ENCODE measurements around the gene CFAP65. TPM values are rescaled to one million over a fixed set of nuclear protein-coding genes. Genes with fewer than 3 reads are reported as not detected.

Gene CFAP65
- total RNA-seq, 1 donor: not detected

DNA sequence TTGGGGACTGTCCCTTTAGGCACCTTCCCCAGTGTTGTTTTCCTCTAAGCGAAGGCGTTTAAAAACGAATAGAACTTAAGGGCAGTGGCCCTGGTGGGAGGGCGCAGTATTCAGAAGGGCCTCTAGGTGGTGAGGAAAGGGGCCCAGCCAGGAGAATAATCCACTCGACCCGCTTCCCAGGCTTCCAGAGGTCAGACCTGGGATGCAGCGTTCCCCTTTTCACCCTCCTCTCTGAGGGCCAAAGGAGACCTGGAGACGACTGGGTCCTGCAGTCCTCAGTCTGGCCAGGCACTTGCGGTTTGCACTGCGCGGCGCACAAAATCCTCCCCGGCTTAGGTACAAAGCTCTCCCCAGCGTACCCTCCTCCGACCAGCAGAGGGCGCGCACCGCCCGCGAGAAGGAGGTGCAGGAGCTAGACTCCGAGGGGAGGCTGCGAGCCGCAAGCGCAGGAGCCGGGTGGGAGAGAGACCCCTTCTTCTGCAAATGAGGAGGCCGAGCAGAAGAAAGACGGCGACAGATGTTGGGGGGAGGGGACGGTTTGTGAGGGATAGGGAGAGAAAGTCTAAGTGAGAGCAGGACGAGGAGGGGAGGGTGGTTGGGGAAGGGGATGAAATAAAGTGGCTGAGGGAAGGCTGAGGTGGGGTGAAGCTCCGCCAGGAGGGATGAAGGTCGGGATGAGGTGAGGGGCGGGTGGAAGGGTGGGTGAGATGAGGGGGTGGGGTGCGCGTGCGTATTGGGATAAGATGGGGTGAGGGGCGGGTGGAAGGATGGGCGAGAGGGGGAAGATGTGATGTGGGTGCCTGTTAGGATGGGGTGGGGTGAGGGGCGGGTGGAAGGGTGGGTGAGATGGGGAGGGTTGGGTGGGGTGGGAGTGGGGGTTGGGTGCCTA, 61.2 kb downstream of the CFAP65 start:
- DNase-seq (ENCODE audit: low read depth in 2 of 3, low spot score in 2 of 3): peak; percentile 75 to 92 (median 89)

DNA sequence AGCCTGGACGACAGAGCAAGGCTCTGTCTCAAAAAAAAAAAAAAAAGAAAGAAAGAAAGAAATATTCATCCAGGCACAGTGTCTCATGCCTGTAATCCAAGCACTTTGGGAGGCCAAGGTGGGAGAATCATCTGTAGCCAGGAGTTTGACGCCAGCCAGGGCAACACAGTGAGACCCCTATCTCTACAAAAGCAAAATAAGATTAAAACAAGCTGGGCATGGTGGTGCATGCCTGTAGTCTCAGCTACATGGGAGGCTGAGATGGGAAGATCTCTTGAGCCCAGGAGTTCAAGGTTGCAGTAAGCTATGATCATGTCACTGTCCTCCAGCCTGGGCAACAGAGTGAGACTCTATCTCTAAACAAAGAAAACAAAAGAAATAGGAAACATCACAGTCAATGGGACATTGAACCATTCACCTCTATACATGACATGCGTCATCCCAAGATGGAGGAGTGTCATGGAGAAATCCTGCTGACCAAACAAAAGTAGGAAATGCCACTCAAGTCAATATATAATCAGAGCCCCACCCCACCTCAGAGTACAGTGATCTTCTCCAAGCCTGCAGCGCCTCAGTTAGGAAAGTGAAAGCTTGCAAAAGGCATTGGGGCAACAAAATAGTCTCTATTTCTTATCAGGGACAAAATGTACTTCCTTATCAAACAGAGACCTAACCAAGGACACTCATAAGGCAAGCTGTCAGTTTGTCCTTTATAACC, 66.1 kb downstream of the CFAP65 start:
- DNase-seq (ENCODE audit: low read depth in 2 of 3, low spot score in 2 of 3): no peak

- no peak for DNase-seq (ENCODE audit: low read depth in 2 of 3, low spot score in 2 of 3)
These were observed 70.4 kb downstream of the CFAP65 start for GRCh38 chr2:218970894-218971293.

DNA sequence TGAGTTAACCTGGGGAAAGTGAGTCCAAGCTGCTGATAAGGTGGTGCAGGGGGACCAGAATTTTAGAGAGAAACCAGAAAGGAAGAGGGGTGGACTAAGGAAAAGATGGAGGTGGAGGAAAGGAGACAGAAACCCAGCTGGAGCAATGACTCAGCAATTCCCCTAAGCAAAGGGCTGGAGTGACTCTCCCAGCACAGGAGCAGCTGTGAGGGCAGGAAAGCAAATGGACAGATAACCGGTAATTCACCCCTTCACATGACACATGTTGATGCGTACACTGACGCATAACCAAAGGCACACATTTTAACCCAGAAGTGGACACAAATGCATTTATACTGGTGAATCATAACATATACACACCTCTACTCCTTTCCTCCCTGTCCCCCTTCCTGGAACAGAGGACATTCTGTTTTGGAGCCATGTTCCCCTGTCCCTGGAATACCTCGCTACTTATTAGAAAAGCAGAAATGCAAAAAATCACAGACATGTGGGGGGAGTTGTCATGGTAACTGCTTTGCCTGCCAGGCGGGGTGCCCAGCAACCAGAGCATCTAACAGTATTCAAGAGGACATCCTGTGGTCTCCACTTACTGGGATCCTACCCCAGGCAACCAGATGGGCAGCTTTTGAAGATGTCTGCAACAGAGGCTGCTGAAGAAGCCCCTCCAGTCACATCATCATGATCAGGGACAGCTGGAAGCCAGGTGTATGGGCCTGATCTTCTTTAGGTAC, 77.1 kb downstream of the CFAP65 start:
- DNase-seq (ENCODE audit: low read depth in 2 of 3, low spot score in 2 of 3): no peak

- DNase-seq (ENCODE audit: low read depth in 2 of 3, low spot score in 2 of 3): no peak
These were observed 77.7 kb downstream of the CFAP65 start for GRCh38 chr2:218963601-218964000.

DNA sequence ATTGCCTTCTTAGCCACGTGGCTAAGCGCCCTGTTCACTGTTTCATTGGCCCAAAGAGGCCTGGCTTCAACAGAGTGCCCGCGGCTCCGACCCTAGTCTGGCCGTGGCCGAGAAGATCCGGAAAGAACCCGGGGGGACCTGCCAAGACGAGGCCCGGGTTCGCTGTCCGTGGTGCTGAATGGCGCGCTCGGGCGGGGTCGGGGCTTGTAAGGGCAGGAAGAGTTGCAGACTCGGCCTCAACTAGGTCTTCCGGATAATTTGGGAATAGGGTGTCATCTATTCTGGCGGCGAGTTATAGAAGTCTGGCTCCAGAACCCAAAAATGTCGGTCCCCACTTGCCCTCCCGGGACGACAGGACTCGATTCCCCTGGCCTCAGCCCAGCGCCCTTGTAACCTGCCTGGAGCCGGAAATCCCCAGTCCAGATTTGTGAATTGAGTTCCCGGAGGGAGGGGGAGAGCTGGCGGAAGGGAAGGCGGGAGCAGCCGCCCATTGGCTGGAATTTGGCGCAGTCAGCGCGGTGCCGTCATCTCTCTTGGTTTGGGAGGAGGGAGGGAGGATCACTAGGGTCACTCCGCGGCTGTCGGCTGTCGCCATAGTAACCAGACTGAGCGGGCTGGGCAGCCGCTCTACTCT, 78.3 kb downstream of the CFAP65 start:
- DNase-seq (ENCODE audit: low read depth in 2 of 3, low spot score in 2 of 3): peak in 2 of 3 donors; percentile 59 to 72

GRCh38 chr2:218961651-218962570, 79.4 kb downstream of the CFAP65 start:
- DNase-seq (ENCODE audit: low read depth in 2 of 3, low spot score in 2 of 3): no peak

GRCh38 chr2:218961229-218961628, 80.1 kb downstream of the CFAP65 start:
- DNase-seq (ENCODE audit: low read depth in 2 of 3, low spot score in 2 of 3): no peak

DNA sequence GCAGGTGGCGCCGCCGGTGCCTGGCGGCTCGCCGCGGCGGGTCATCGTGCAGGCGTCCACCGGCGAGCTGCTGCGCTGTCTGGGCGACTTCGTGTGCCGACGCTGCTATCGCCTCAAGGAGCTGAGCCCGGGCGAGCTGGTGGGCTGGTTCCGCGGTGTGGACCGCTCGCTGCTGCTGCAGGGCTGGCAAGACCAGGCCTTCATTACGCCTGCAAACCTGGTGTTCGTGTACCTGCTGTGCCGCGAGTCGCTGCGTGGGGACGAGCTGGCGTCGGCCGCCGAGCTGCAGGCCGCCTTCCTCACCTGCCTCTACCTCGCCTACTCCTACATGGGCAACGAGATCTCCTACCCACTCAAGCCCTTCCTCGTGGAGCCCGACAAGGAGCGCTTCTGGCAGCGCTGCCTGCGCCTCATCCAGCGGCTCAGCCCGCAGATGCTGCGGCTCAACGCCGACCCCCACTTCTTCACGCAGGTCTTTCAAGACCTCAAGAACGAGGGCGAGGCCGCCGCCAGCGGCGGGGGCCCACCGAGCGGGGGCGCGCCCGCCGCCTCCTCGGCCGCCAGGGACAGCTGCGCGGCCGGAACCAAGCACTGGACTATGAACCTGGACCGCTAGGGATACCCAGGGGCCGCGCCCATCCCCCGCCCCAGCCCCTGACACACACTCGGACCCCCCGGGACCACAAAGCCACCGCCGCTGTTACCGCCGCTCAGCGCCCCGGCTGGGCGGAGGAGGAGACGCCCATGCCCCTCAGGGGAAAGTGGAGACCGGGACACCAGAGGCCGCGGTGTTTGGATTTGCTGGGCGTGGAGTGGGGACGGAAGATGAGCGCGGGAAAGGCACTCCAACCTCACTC, 80.8 kb downstream of the CFAP65 start:
- DNase-seq (ENCODE audit: low read depth in 2 of 3, low spot score in 2 of 3): no peak

- DNase-seq (ENCODE audit: low read depth in 2 of 3, low spot score in 2 of 3): no peak
These were observed 81.5 kb downstream of the CFAP65 start for GRCh38 chr2:218959761-218960308.

DNA sequence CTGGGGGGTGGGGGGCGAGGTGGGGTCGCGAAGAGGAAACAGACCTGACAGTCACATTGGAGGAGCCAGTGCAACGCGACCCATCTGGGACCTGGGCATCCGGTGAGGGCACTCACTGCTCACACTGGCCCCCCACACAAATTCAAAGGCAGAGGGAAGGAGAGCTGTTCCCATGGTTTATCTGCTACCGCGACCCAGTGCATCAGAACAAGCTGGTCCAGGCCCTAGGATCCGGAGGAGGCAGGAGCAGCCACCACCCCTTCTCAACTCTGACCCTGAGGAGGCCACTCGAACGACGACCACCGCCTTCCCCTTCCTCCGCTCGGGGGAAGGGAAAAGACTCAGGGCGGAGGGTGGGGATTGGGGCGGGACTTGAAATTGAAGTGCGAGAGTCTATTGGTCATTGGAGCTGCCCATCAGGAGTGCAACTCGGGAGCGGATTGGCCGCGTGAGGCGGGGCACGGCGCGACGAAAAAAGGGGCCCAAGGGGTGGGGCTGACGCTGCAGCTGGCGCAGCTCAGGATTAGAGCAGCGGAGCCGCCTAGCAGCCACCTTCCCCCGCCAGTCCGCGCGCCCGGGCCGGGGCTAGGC, 82.1 kb downstream of the CFAP65 start, which contains the start of gene CDK5R2:
CDK5R2 (plus strand) TSS at position 526 of the 591 bp plus-strand sequence. CDS start 155 bp downstream, outside the sequence.
- peak in 2 of 3 donors; percentile 85 to 90 for DNase-seq (ENCODE audit: low read depth in 2 of 3, low spot score in 2 of 3)

- DNase-seq (ENCODE audit: low read depth in 2 of 3, low spot score in 2 of 3): no peak
These were observed 83.0 kb downstream of the CFAP65 start for GRCh38 chr2:218958276-218958675.

GRCh38 chr2:218957671-218958070, 83.6 kb downstream of the CFAP65 start:
- DNase-seq (ENCODE audit: low read depth in 2 of 3, low spot score in 2 of 3): no peak

DNA sequence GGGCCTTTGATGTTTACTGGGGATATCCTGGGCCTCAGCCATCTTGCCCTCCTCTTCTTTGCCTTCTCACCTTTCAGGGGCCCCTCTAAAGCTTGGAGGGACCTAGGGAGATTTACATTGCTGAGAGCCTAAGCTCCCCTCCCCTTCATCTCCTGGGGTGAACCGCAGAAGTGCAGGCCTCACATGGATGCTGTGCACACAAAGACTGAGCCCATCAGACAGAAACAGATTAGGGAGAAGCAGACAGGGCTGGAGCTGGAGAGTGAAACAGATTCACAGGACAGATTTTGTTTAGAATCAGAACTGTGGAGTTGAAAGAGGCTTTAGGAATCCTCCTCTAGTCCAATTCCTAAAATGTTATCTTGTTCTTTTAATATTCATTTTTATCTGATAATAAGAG, 85.3 kb downstream of the CFAP65 start:
- no peak for DNase-seq (ENCODE audit: low read depth in 2 of 3, low spot score in 2 of 3)

DNA sequence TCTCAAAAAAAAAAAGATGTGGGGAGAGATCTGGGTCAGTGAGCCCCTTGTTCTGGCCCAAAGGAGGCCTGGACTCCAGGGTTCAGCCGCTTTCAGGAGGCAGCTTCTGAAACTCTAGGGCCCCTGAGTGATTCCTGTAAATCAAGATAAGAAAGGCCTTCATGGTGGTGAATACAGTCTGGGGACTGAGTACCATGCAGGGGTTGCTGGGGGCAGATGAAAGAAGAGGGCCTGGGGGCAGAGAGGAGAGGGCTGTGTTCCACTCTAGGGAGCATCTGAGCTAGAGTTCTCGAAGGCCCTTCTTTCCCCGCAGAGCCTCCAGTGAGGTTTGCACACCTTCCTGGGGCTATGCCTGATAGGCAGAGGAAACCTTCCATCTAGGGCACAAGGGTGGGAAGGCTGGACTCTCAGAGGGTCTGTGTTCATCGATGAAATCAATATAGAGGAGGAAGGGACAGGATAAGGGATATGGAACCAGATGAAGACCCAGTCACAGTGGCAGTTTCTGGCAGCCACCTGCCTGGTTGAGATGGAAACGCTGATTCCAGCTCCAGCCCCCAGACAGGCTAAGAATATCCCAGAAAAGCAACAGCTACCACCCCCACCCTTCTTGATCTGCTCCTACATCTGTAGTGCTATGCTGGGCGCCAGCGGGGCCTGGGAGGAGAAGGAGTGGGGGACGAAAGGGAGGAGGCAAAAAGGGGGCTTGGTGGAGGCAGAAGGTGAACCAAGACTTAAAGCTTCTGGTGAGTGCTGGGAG, 86.6 kb downstream of the CFAP65 start:
- DNase-seq (ENCODE audit: low read depth in 2 of 3, low spot score in 2 of 3): no peak

- DNase-seq (ENCODE audit: low read depth in 2 of 3, low spot score in 2 of 3): no peak
These were observed 87.9 kb downstream of the CFAP65 start for GRCh38 chr2:218953366-218953954.
